ENCODE data around the gene SLC2A4. TPM values are rescaled to one million over a fixed set of nuclear protein-coding genes. Genes with fewer than 3 reads are reported as not detected.

SLC2A4 gene
- total RNA-seq, 1 experiment from 2014 or later: 1.5 TPM

DNA sequence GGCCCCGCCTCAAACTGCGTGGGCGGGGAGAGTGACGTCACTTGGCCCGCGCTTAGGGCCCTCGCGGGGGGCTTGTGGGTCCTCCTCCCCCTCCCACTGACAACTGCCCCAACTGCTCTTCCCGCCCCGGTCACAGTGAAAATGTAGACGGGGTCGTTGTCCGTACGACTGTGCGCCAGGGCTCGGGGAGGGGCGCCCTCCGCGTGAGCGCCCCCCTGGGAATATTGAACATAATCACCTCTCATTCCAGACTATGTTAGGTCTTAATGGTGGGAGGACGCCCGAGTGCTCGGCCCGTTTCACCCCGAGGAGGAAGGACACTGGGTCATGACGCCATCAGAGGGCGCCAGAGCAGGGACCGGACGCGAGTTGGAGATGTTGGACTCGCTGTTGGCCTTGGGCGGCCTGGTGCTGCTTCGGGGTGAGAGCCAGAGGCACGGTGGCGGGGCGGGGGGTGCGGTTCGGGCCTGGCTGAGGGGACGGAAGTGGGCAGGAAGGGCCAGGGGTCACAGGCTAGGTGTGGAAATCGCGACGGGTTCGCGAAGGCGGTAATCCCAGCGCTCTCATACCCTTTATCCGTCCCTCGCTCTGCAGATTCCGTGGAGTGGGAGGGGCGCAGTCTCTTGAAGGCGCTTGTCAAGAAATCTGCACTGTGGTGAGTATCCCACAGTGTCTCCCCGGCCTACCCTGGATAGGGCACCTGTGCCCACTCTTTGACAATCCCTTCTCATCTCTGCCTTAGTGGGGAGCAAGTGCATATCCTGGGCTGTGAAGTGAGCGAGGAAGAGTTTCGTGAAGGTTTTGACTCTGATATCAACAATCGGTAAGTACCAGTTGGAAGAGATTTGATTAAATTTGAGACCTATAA lies 29.1 kb upstream of the SLC2A4 start, which contains the start of gene ELP5:
Gene ELP5 (plus strand): TSS at position 40 of the 868 bp plus-strand sequence. CDS start 336 bp downstream, at position 376.
- Histone ChIP-seq H3K79me2 (ENCODE audit: low read depth) (peaks cover 73% of the 10 kb centered on the region), H3K36me3 (ENCODE audit: low read depth) (peaks cover 13% of the 10 kb centered on the region)

DNA sequence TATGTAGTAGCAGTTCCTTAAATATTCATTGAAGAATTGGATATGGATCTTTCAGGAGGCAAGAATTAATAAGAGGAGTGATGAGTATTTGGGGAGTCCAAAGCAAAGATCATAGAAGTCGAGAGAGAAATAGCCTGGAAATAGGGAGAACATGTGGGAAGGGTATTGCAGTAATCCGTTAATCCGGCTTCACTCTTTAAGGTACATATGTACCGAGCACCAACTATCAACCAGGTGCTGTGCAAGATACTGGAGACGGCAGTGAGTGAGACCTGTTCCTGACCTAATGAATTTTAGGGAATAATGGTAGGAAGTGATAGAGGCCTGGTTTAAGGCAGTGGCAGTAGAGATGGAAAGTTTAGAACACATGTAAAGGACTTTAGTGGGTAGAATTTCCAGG lies 28.4 kb upstream of the SLC2A4 start:
- Histone ChIP-seq H3K36me3 (ENCODE audit: low read depth) (peaks cover 18% of the 10 kb centered on the region), H2AFZ (no peak overlapping the region), H3K4me1 (replicated peaks; ENCODE audit: insufficient read depth) (peaks cover 28% of the 10 kb centered on the region), H3K4me3 (peak overlapping the region; percentile 72), H3K4me2 (peak overlapping the region; percentile 84), H3K79me2 (ENCODE audit: low read depth) (peaks cover 73% of the 10 kb centered on the region), H3F3A (ENCODE audit: insufficient read depth, low read depth) (peaks cover 54% of the 10 kb centered on the region), H3K27ac (peak overlapping the region; percentile 89), H3K9me3 (ENCODE audit: insufficient read depth, low read depth) (no peaks in the 10 kb centered on the region), H3K27me3 (ENCODE audit: insufficient read depth, low read depth) (no peaks in the 10 kb centered on the region), H4K20me1 (ENCODE audit: insufficient read depth) (no peaks in the 10 kb centered on the region), H3K9me2 (ENCODE audit: insufficient read depth) (no peaks in the 10 kb centered on the region)
- no TSS peak for BruUV-seq (replicated peaks)
- CTCF ChIA-PET: no interaction called here
- no peak for TF ChIP-seq EZH2 (IDR thresholded peaks at IDR 0.05; ENCODE audit: low read depth)
- TF ChIP-seq, protein P1, sequence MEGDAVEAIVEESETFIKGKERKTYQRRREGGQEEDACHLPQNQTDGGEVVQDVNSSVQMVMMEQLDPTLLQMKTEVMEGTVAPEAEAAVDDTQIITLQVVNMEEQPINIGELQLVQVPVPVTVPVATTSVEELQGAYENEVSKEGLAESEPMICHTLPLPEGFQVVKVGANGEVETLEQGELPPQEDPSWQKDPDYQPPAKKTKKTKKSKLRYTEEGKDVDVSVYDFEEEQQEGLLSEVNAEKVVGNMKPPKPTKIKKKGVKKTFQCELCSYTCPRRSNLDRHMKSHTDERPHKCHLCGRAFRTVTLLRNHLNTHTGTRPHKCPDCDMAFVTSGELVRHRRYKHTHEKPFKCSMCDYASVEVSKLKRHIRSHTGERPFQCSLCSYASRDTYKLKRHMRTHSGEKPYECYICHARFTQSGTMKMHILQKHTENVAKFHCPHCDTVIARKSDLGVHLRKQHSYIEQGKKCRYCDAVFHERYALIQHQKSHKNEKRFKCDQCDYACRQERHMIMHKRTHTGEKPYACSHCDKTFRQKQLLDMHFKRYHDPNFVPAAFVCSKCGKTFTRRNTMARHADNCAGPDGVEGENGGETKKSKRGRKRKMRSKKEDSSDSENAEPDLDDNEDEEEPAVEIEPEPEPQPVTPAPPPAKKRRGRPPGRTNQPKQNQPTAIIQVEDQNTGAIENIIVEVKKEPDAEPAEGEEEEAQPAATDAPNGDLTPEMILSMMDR (conservative IDR thresholded peaks at IDR 0.05): no peak
- intact Hi-C loops (cut with micrococcal nuclease; ENCODE audit: unreplicated experiment): loop anchor here (2.0 kb wide), 1 partner anchor 14 kb away; the partner anchor contains the start of gene PHF23
- POLR2A ChIA-PET (ENCODE audit: unreplicated experiment): no interaction called here
- no peak for DNase-seq

More for the DNA sequence above, 29.1 kb upstream of the SLC2A4 start, which contains the start of gene ELP5:
- H2AFZ ChIP-seq: peak within 1 kb of the TSS; percentile 75
- peak within 1 kb of the TSS; percentile 90 for H3K4me2 ChIP-seq
- DNase-seq: peak; percentile 89 to 95
- H3K9me3 ChIP-seq (ENCODE audit: insufficient read depth, low read depth): no peaks in the 10 kb centered on the region
- POLR2A ChIA-PET (ENCODE audit: unreplicated experiment): no interaction called here
- peaks cover 28% of the 10 kb centered on the region for H3K4me1 ChIP-seq (replicated peaks; ENCODE audit: insufficient read depth)
- no peaks in the 10 kb centered on the region for H3K9me2 ChIP-seq (ENCODE audit: insufficient read depth)
- H3K27me3 ChIP-seq (ENCODE audit: insufficient read depth, low read depth): no peaks in the 10 kb centered on the region
- intact Hi-C loops (cut with micrococcal nuclease; ENCODE audit: unreplicated experiment): loop anchor here (1.0 to 2.0 kb wide), 2 partner anchors 10 to 14 kb away; partner anchors contain the start of genes CLDN7 and PHF23
- H3F3A ChIP-seq (ENCODE audit: insufficient read depth, low read depth): peaks cover 47% of the 10 kb centered on the region
- TF ChIP-seq EZH2 (IDR thresholded peaks at IDR 0.05; ENCODE audit: low read depth): no peak
- TF ChIP-seq, protein P1 (conservative IDR thresholded peaks at IDR 0.05): peak; percentile 31; the same call in 1 of the 2 replicates
- TSS peak; percentile 53 for BruUV-seq (replicated peaks)
- H3K4me3 ChIP-seq: peak within 1 kb of the TSS; percentile 72
- CTCF ChIA-PET: no interaction called here
- H4K20me1 ChIP-seq (ENCODE audit: insufficient read depth): peaks cover 5% of the 10 kb centered on the region; the same call in 1 of the 2 replicates
- H3K27ac ChIP-seq: peak within 1 kb of the TSS; percentile 89

DNA sequence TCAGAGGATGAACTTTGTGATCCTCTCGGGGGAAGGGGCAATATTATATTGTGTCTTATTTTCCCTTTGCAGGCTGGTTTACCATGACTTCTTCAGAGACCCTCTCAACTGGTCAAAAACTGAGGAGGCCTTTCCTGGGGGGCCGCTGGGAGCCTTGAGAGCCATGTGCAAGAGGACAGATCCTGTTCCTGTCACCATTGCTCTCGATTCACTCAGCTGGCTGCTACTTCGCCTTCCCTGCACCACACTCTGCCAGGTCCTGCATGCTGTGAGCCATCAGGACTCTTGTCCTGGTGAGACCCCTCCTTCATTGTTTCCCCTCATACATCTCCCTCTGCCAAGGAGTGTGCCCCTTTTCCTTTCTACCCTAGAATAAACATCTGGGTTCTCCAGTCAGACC lies 27.0 kb upstream of the SLC2A4 start:
- Histone ChIP-seq H3K9me2 (ENCODE audit: insufficient read depth) (no peaks in the 10 kb centered on the region), H3K4me3 (no peak overlapping the region), H3K9me3 (ENCODE audit: insufficient read depth, low read depth) (no peaks in the 10 kb centered on the region), H2AFZ (no peak overlapping the region), H3K4me1 (replicated peaks; ENCODE audit: insufficient read depth) (peaks cover 28% of the 10 kb centered on the region), H3K79me2 (ENCODE audit: low read depth) (peaks cover 72% of the 10 kb centered on the region), H3K36me3 (ENCODE audit: low read depth) (peaks cover 30% of the 10 kb centered on the region), H3F3A (ENCODE audit: insufficient read depth, low read depth) (peaks cover 68% of the 10 kb centered on the region), H3K27ac (0 out of 2 replicates have a peak overlapping the region, but pooled peaks have one; percentile 7), H3K4me2 (no peak overlapping the region), H4K20me1 (ENCODE audit: insufficient read depth) (peaks cover 13% of the 10 kb centered on the region), H3K27me3 (ENCODE audit: insufficient read depth, low read depth) (no peaks in the 10 kb centered on the region)
- intact Hi-C loops (cut with micrococcal nuclease; ENCODE audit: unreplicated experiment): no loop called here
- no peak for DNase-seq
- ChIA-PET POLR2A (ENCODE audit: unreplicated experiment) (interaction anchor here (0.6 to 0.7 kb wide), 2 partner anchors 13 to 360 kb away, joined by 3 to 7 read pairs; no protein-coding TSS in a partner anchor), CTCF (interaction anchor here (0.5 kb wide), 1 partner anchor 14 kb away, joined by 3 read pairs; no protein-coding TSS in a partner anchor)
- TF ChIP-seq, protein P1 (conservative IDR thresholded peaks at IDR 0.05): no peak
- TF ChIP-seq EZH2 (IDR thresholded peaks at IDR 0.05; ENCODE audit: low read depth): no peak
- BruUV-seq (replicated peaks): no TSS peak
